H9 (cell line): Measurements from ENCODE around the gene CDYL. TPM values are rescaled to one million over a fixed set of nuclear protein-coding genes. Genes with fewer than 3 reads are reported as not detected.

Experiments used
- DNase-seq: peaks from one replicate; pipeline ENCODE4 v3.0.0-alpha.2; 2017
- H2AFZ ChIP-seq: one replicate; pipeline ENCODE4 v1.6.1; 2013; ENCODE audit warnings: mild to moderate bottlenecking, low read length, control low read depth, moderate library complexity
- H2AK5ac ChIP-seq: 2 replicates; pipeline ENCODE4 v1.6.1; 2013; ENCODE audit warnings: low read length, control low read depth, mixed read lengths; ENCODE audit not compliant: insufficient read length
- H2BK120ac ChIP-seq: one replicate; pipeline ENCODE4 v1.6.1; 2013; ENCODE audit warnings: low read depth, mild to moderate bottlenecking, low read length, control low read depth, inconsistent platforms; ENCODE audit not compliant: poor library complexity, severe bottlenecking
- H2BK12ac ChIP-seq: 2 replicates; pipeline ENCODE4 v1.6.1; 2013; ENCODE audit warnings: low read length, control low read depth, mixed read lengths, low read depth; ENCODE audit not compliant: insufficient read length
- H2BK15ac ChIP-seq: 2 replicates; pipeline ENCODE4 v1.6.1; 2013; ENCODE audit warnings: low read depth, low read length, control low read depth
- H2BK20ac ChIP-seq: one replicate; pipeline ENCODE4 v1.6.1; 2013; ENCODE audit warnings: low read depth, mild to moderate bottlenecking, low read length, control low read depth, inconsistent platforms; ENCODE audit not compliant: poor library complexity, severe bottlenecking
- H2BK5ac ChIP-seq: 2 replicates; pipeline ENCODE4 v1.6.1; 2013; ENCODE audit warnings: low read length, control low read depth, mixed read lengths; ENCODE audit not compliant: insufficient read length
- H3K14ac ChIP-seq: 2 replicates; pipeline ENCODE4 v1.6.1; 2013; ENCODE audit warnings: low read length, control low read depth; ENCODE audit not compliant: insufficient read depth
- H3K18ac ChIP-seq: 2 replicates; pipeline ENCODE4 v1.6.1; 2013; ENCODE audit warnings: low read depth, mild to moderate bottlenecking, mixed read lengths, low read length, control low read depth; ENCODE audit not compliant: insufficient read length
- H3K23ac ChIP-seq: 2 replicates; pipeline ENCODE4 v1.6.1; 2013; ENCODE audit warnings: low read length, control low read depth, mixed read lengths, low read depth; ENCODE audit not compliant: insufficient read length
- H3K23me2 ChIP-seq: 2 replicates; pipeline ENCODE4 v1.6.1; 2013; ENCODE audit warnings: low read depth, mild to moderate bottlenecking, mixed read lengths, low read length, control low read depth; ENCODE audit not compliant: insufficient read length, poor library complexity, severe bottlenecking
- H3K27ac ChIP-seq: 2 replicates; pipeline ENCODE4 v1.5.1; 2013; ENCODE audit warnings: low read length, control low read depth, mixed read lengths, low read depth; ENCODE audit not compliant: insufficient read length
- H3K27me3 ChIP-seq: 2 replicates; pipeline ENCODE4 v1.6.1; 2013; ENCODE audit warnings: low read length, control low read depth, inconsistent platforms; ENCODE audit not compliant: insufficient read depth
- H3K4ac ChIP-seq: 2 replicates; pipeline ENCODE4 v1.6.1; 2013; ENCODE audit warnings: low read depth, mild to moderate bottlenecking, control low read depth, inconsistent platforms, low read length, moderate library complexity
- H3K4me1 ChIP-seq: 2 replicates; pipeline ENCODE4 v1.6.1; 2013; ENCODE audit warnings: low read length, control low read depth, inconsistent platforms; ENCODE audit not compliant: insufficient read depth
- H3K4me2 ChIP-seq: 2 replicates; pipeline ENCODE4 v1.6.1; 2013; ENCODE audit warnings: low read length, control low read depth, mixed read lengths; ENCODE audit not compliant: insufficient read length, insufficient read depth
- H3K56ac ChIP-seq: 2 replicates; pipeline ENCODE4 v1.6.1; 2013; ENCODE audit warnings: low read depth, mild to moderate bottlenecking, mixed read lengths, low read length, control low read depth; ENCODE audit not compliant: insufficient read length
- H3K79me1 ChIP-seq: 2 replicates; pipeline ENCODE4 v1.6.1; 2013; ENCODE audit warnings: low read depth, mild to moderate bottlenecking, moderate library complexity, low read length, control low read depth, inconsistent platforms; ENCODE audit not compliant: insufficient read depth, poor library complexity, severe bottlenecking
- H3K79me2 ChIP-seq: 2 replicates; pipeline ENCODE4 v1.6.1; 2013; ENCODE audit warnings: low read length, control low read depth, inconsistent platforms; ENCODE audit not compliant: insufficient read depth
- H3K9ac ChIP-seq: 2 replicates; pipeline ENCODE4 v1.6.1; 2013; ENCODE audit warnings: low read length, control low read depth, mixed read lengths; ENCODE audit not compliant: insufficient read length; ENCODE audit errors: extremely low read depth
- H3K9me3 ChIP-seq: one replicate; pipeline ENCODE4 v1.6.1; 2013; ENCODE audit warnings: low read depth, low read length, inconsistent platforms; ENCODE audit not compliant: control insufficient read depth
- H3T11ph ChIP-seq: one replicate; pipeline ENCODE4 v1.6.1; 2013; ENCODE audit warnings: mild to moderate bottlenecking, low read length, control low read depth, inconsistent platforms
- H4K20me1 ChIP-seq: one replicate; pipeline ENCODE4 v1.6.1; 2013; ENCODE audit not compliant: control insufficient read depth, insufficient read length, insufficient read depth
- H4K5ac ChIP-seq: 2 replicates; pipeline ENCODE4 v1.6.1; 2013; ENCODE audit warnings: low read depth, mild to moderate bottlenecking, mixed read lengths, low read length, control low read depth; ENCODE audit not compliant: insufficient read length
- H4K8ac ChIP-seq: replicated peaks from 2 replicates; pipeline ENCODE4 v1.6.1; 2013; ENCODE audit warnings: low read length, control low read depth, mixed read lengths, low read depth; ENCODE audit not compliant: insufficient read length
- H4K91ac ChIP-seq: 2 replicates; pipeline ENCODE4 v1.6.1; 2013; ENCODE audit warnings: low read depth, mild to moderate bottlenecking, moderate library complexity, mixed read lengths, low read length, control low read depth; ENCODE audit not compliant: insufficient read length
- H3K27ac Mint-ChIP-seq, 3 experiments: 2 replicates in 2 of 3; 3 replicates in 1 of 3; pipeline ENCODE4 v1.8.0; 2020 to 2021; ENCODE audit warnings: mixed read lengths in 3 of 3, mild to moderate bottlenecking in 1 of 3, moderate library complexity in 1 of 3
- H3K27me3 Mint-ChIP-seq: 2 replicates; pipeline ENCODE4 v1.8.0; 2021; ENCODE audit warnings: low read depth, mild to moderate bottlenecking, moderate library complexity, mixed read lengths
- H3K36me3 Mint-ChIP-seq, 3 experiments: 2 replicates in 2 of 3; 3 replicates in 1 of 3; pipeline ENCODE4 v1.8.0; 2020 to 2021; ENCODE audit warnings: low read depth in 3 of 3, mixed read lengths in 3 of 3; ENCODE audit not compliant: insufficient read depth in 1 of 3
- H3K4me1 Mint-ChIP-seq, 2 experiments: 2 replicates each; pipeline ENCODE4 v1.8.0; 2020; ENCODE audit warnings: mixed read lengths in 2 of 2
- H3K4me3 Mint-ChIP-seq, 2 experiments: 2 replicates in 1 of 2; 3 replicates in 1 of 2; pipeline ENCODE4 v1.8.0; 2020 to 2021; ENCODE audit warnings: mild to moderate bottlenecking in 2 of 2, mixed read lengths in 2 of 2, moderate library complexity in 1 of 2
- H3K9me3 Mint-ChIP-seq, 2 experiments: 2 replicates in 1 of 2; 3 replicates in 1 of 2; pipeline ENCODE4 v1.8.0; 2020; ENCODE audit warnings: mild to moderate bottlenecking in 2 of 2, mixed read lengths in 2 of 2, moderate library complexity in 1 of 2
- WGBS: extraction: QIAGEN DNeasy Blood & Tissue Kit; methylation state at CpG from one replicate; pipeline ENCODE4 v1.1.7; 2013; ENCODE audit warnings: missing lambda C conversion rate, low lambda C conversion rate, mixed read lengths; ENCODE audit not compliant: insufficient read length; ENCODE audit errors: extremely low coverage; 5-methylcytosine and 5-hydroxymethylcytosine counted together
- total RNA-seq: library from RNA; stranded (reverse); gene quantifications from 2 replicates; pipeline ENCODE4 v1.2.1, GENCODE V29; 2021
- TF ChIP-seq, protein P1 (sequence below): fragments of 200-600 bp; sonication (generic); conservative IDR thresholded peaks from 3 replicates; pipeline ENCODE4 v1.8.0; 2021; ENCODE audit warnings: antibody characterized with exemption, mild to moderate bottlenecking

Gene CDYL
- total RNA-seq, 1 experiment from 2014 or later: 95.0 TPM

DNA sequence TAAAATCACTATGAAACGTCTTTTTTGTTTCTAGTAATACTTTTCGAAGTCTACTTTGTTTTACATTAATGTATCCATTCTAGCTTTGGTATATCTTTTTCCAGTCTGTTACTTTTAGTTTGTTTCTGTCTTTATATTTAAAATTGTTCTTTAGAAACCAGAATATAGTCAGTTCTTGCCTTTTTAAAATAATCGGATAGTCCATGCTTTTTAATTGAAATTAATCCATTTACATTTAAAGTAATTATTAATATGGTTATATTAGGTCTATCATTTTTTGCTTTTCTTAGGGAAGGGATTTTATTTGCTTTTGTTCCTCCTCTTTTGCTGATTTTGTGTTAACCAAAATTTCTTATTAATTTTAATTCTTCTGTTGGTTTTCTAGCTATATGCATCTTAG, 23.7 kb downstream of the CDYL start:
- no peak overlapping the region for H3K14ac ChIP-seq
- H3K18ac ChIP-seq: no peak overlapping the region
- H3K4me2 ChIP-seq: no peak overlapping the region
- H3T11ph ChIP-seq: no peak overlapping the region
- 0 out of 2 replicates have a peak, but pooled peaks cover 4% of the 10 kb centered on the region for H3K4me1 ChIP-seq
- H3K4me3 Mint-ChIP-seq: no peak overlapping the region
- no peak overlapping the region for H3K23ac ChIP-seq
- H4K91ac ChIP-seq: no peak overlapping the region
- peaks cover 34 to 49% of the 10 kb centered on the region in 2 experiments for H3K4me1 Mint-ChIP-seq
- H3K27me3 Mint-ChIP-seq: no peaks in the 10 kb centered on the region
- peaks cover 15% of the 10 kb centered on the region for H3K79me1 ChIP-seq
- WGBS: no CpG with 5 or more reads among the region's 3 CpGs
- TF ChIP-seq, protein P1, sequence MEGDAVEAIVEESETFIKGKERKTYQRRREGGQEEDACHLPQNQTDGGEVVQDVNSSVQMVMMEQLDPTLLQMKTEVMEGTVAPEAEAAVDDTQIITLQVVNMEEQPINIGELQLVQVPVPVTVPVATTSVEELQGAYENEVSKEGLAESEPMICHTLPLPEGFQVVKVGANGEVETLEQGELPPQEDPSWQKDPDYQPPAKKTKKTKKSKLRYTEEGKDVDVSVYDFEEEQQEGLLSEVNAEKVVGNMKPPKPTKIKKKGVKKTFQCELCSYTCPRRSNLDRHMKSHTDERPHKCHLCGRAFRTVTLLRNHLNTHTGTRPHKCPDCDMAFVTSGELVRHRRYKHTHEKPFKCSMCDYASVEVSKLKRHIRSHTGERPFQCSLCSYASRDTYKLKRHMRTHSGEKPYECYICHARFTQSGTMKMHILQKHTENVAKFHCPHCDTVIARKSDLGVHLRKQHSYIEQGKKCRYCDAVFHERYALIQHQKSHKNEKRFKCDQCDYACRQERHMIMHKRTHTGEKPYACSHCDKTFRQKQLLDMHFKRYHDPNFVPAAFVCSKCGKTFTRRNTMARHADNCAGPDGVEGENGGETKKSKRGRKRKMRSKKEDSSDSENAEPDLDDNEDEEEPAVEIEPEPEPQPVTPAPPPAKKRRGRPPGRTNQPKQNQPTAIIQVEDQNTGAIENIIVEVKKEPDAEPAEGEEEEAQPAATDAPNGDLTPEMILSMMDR: no peak
- no peaks in the 10 kb centered on the region for H3K23me2 ChIP-seq
- H2BK15ac ChIP-seq: no peak overlapping the region
- H4K20me1 ChIP-seq: no peaks in the 10 kb centered on the region
- H3K27ac ChIP-seq: no peak overlapping the region
- no peak for DNase-seq
- H3K36me3 Mint-ChIP-seq: peaks cover 0 to 6% (median 4%) of the 10 kb centered on the region in 3 experiments; a peak in 3 of 7 replicates
- H2BK12ac ChIP-seq: no peak overlapping the region
- H2AFZ ChIP-seq: no peak overlapping the region
- no peak overlapping the region for H2BK120ac ChIP-seq
- no peak overlapping the region for H3K9ac ChIP-seq
- H3K56ac ChIP-seq: no peak overlapping the region
- H3K4ac ChIP-seq: no peak overlapping the region
- H3K9me3 Mint-ChIP-seq: no peaks in the 10 kb centered on the region
- H3K27me3 ChIP-seq: no peaks in the 10 kb centered on the region
- no peak overlapping the region for H2BK5ac ChIP-seq
- H3K9me3 ChIP-seq: no peaks in the 10 kb centered on the region
- peaks cover 50% of the 10 kb centered on the region; the same call in 1 of the 2 replicates for H3K79me2 ChIP-seq
- no peak overlapping the region for H4K5ac ChIP-seq
- no peak overlapping the region for H2AK5ac ChIP-seq
- no peak overlapping the region for H4K8ac ChIP-seq
- no peak overlapping the region for H2BK20ac ChIP-seq
- no peak overlapping the region for H3K27ac Mint-ChIP-seq
